CD4-positive, alpha-beta T cell treated with Interleukin-6 at 100 ng/mL for 8 hours (primary cell): Measurements from ENCODE around the gene PPP1R18.
"Not testable (repeated sequence)": the region's sequence is repeated elsewhere in the genome, so short reads cannot be mapped to it uniquely, and the experiment has no call there.

Experiments used
- DNase-seq: peaks from one replicate; pipeline ENCODE4 v3.0.0-alpha.2; 2020; ENCODE audit warnings: mixed read lengths, low spot score

Gene PPP1R18

GRCh38 chr6:30686009-30686907 is at the start of gene PPP1R18:
PPP1R18 (minus strand) TSS chr6:30686645; CDS start chr6:30686018, 627 bp downstream.
- peak; percentile 71 for DNase-seq

- DNase-seq: no peak
Measured at GRCh38 chr6:30735668-30736314, 49.3 kb upstream of the PPP1R18 start.

GRCh38 chr6:30732237-30732943 is 45.9 kb upstream of the PPP1R18 start:
- DNase-seq: no peak

GRCh38 chr6:30730601-30731435 is 44.4 kb upstream of the PPP1R18 start:
- DNase-seq: peak; percentile 89

GRCh38 chr6:30727920-30728553 is 41.6 kb upstream of the PPP1R18 start:
- no peak for DNase-seq

- no peak for DNase-seq
Measured at GRCh38 chr6:30726506-30727413, 40.3 kb upstream of the PPP1R18 start.

- no peak for DNase-seq
Measured at GRCh38 chr6:30725713-30726505, 39.5 kb upstream of the PPP1R18 start.

GRCh38 chr6:30724906-30725667 is 38.6 kb upstream of the PPP1R18 start:
- no peak for DNase-seq

- not testable (repeated sequence) for DNase-seq
Measured at GRCh38 chr6:30723843-30724741, 37.6 kb upstream of the PPP1R18 start.

GRCh38 chr6:30723159-30723842 is 36.9 kb upstream of the PPP1R18 start:
- not testable (repeated sequence) for DNase-seq

GRCh38 chr6:30722280-30723112 is 36.1 kb upstream of the PPP1R18 start:
- peak; percentile 75 for DNase-seq

GRCh38 chr6:30722025-30722279 is 35.5 kb upstream of the PPP1R18 start:
- DNase-seq: not testable (repeated sequence)

GRCh38 chr6:30721198-30722024 is 35.0 kb upstream of the PPP1R18 start:
- peak; percentile 93 for DNase-seq

GRCh38 chr6:30720738-30721197 is 34.3 kb upstream of the PPP1R18 start:
- peak; percentile 42 for DNase-seq
